ENCODE measurements around the gene MXRA7. TPM values are rescaled to one million over a fixed set of nuclear protein-coding genes. Genes with fewer than 3 reads are reported as not detected.

MXRA7 gene
- total RNA-seq, 2 experiments from 2014 or later = 11.4 to 12.1 TPM

DNA sequence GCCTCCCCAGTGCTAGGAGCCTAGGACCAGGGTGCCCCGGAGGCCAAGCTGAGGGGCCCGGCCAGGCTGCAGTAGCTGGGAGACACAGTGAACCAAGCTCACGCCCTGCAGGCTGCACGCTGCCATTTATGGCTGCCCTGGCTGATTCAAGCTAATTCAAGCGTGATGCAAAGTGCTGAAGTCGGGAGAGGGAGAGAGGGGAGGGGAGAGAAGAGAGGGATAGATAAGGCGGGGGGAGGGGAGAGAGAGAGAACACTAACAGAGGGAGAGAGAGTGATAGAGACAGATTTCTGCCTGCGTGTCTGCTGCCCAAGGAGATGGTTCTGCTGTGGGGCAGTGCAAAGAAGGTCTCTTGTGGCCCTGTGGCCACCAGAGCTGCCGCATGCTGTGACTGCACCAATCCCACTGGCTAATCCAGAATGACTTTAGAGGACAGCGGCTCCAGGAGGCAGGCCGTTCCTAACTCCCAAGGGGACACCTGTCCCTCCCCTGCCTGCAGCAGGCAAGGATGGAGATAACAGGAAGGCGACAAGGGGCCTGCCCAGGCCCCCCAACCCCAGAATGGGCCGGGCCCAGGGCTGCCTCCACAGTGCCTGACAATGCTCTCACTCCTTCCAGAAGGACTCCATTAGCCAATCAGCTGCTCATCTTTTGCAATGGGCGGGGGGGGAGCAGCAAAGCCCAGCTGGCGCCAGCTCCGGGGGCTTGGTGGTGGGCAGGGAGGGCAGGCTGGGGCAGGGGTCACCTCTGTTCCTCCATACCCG is 12.9 kb downstream of the MXRA7 start:
- H3K4me3 Mint-ChIP-seq = no peak overlapping the region
- H3K27ac Mint-ChIP-seq = no peak overlapping the region
- TF ChIP-seq, protein P1, sequence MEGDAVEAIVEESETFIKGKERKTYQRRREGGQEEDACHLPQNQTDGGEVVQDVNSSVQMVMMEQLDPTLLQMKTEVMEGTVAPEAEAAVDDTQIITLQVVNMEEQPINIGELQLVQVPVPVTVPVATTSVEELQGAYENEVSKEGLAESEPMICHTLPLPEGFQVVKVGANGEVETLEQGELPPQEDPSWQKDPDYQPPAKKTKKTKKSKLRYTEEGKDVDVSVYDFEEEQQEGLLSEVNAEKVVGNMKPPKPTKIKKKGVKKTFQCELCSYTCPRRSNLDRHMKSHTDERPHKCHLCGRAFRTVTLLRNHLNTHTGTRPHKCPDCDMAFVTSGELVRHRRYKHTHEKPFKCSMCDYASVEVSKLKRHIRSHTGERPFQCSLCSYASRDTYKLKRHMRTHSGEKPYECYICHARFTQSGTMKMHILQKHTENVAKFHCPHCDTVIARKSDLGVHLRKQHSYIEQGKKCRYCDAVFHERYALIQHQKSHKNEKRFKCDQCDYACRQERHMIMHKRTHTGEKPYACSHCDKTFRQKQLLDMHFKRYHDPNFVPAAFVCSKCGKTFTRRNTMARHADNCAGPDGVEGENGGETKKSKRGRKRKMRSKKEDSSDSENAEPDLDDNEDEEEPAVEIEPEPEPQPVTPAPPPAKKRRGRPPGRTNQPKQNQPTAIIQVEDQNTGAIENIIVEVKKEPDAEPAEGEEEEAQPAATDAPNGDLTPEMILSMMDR (IDR thresholded peaks at IDR 0.05) = no peak
- POLR2A ChIA-PET = no interaction called here
- H3K27me3 Mint-ChIP-seq = no peaks in the 10 kb centered on the region
- Histone ChIP-seq H3K9me3 (ENCODE audit: control insufficient read depth in 1 of 2, insufficient read depth in 1 of 2, low read length in 2 of 2) (no peaks in the 10 kb centered on the region), H3K27ac (ENCODE audit: low read depth in 1 of 2, low read length in 2 of 2) (no peak overlapping the region), H3K4me3 (ENCODE audit: low read length) (no peak overlapping the region), H3K36me3 (ENCODE audit: insufficient read depth, low read length) (no peaks in the 10 kb centered on the region), H3K27me3 (ENCODE audit: control insufficient read depth in 1 of 2, insufficient read depth in 2 of 2, low read length in 2 of 2) (no peaks in the 10 kb centered on the region), H3K4me1 (ENCODE audit: insufficient read depth, low read length) (peaks cover 3% of the 10 kb centered on the region)
- intact Hi-C loops (cut with DNase I, micrococcal nuclease) = no loop called here
- no peak for ATAC-seq (ENCODE audit: poor library complexity)
- H3K4me1 Mint-ChIP-seq (ENCODE audit: low read depth) = no peaks in the 10 kb centered on the region
- H3K36me3 Mint-ChIP-seq (ENCODE audit: low read depth) = no peaks in the 10 kb centered on the region
- no peak for DNase-seq
- CTCF ChIA-PET = no interaction called here
- no peaks in the 10 kb centered on the region for H3K9me3 Mint-ChIP-seq

DNA sequence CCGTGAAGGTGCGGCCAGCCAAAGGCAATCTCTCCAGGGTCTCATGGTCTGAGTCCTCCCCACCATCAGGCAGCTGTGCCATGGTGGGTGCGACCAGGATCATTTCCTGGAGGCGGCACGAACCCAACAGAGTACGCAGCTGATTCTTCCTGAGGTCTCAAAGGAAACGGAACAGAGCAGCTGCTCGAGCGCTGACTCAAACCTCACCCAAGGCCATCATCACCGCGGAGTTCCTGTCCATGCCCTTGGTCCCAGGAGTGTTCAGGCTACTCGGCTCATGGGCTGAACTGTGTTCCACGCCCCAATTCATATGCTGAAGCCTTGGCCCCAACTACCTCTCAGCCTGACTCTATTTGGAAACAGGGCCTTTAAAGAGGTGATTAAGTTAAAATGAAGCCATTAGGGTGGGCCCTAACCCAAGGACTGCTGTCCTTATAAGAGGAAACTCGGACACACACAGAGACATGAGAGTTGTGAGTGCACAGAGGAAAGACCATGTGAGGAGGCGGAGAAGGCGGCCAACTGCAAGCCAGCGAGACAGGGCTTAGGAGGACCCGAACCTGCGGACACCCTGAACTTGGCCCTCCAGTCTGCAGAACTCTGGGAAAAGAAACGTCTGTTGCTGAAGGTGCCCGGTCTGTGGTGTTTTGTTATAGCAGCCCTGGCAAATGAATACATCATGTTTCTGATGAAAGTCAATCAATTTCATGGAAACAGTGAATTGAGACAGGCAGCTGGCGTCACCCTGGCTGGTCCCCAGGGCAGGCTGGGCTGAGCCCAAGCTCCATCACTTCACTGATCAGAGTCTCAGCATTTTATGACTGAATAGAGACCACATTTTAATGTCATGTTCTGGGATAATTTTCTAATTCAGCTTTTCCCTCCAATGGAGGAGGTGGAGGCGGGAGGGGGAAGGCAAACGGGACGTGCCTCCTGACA is 13.7 kb downstream of the MXRA7 start:
- Histone ChIP-seq H3K27me3 (ENCODE audit: control insufficient read depth in 1 of 2, insufficient read depth in 2 of 2, low read length in 2 of 2) (no peaks in the 10 kb centered on the region), H3K9me3 (ENCODE audit: control insufficient read depth in 1 of 2, insufficient read depth in 1 of 2, low read length in 2 of 2) (no peaks in the 10 kb centered on the region), H3K4me3 (ENCODE audit: low read length) (no peak overlapping the region), H3K36me3 (ENCODE audit: insufficient read depth, low read length) (no peaks in the 10 kb centered on the region), H3K4me1 (ENCODE audit: insufficient read depth, low read length) (peaks cover 3% of the 10 kb centered on the region), H3K27ac (ENCODE audit: low read depth in 1 of 2, low read length in 2 of 2) (no peak overlapping the region)
- ATAC-seq (ENCODE audit: poor library complexity) (no peak), DNase-seq (peak in 1 of 14 experiments; percentile 11)
- H3K4me3 Mint-ChIP-seq = no peak overlapping the region
- no peaks in the 10 kb centered on the region for H3K27me3 Mint-ChIP-seq
- POLR2A ChIA-PET = no interaction called here
- no peaks in the 10 kb centered on the region for H3K36me3 Mint-ChIP-seq (ENCODE audit: low read depth)
- no peak overlapping the region for H3K27ac Mint-ChIP-seq
- TF ChIP-seq, protein P1 (IDR thresholded peaks at IDR 0.05) = no peak
- H3K9me3 Mint-ChIP-seq = no peaks in the 10 kb centered on the region
- H3K4me1 Mint-ChIP-seq (ENCODE audit: low read depth) = no peaks in the 10 kb centered on the region
- CTCF ChIA-PET = no interaction called here
- intact Hi-C loops (cut with DNase I, micrococcal nuclease) = no loop called here

DNA sequence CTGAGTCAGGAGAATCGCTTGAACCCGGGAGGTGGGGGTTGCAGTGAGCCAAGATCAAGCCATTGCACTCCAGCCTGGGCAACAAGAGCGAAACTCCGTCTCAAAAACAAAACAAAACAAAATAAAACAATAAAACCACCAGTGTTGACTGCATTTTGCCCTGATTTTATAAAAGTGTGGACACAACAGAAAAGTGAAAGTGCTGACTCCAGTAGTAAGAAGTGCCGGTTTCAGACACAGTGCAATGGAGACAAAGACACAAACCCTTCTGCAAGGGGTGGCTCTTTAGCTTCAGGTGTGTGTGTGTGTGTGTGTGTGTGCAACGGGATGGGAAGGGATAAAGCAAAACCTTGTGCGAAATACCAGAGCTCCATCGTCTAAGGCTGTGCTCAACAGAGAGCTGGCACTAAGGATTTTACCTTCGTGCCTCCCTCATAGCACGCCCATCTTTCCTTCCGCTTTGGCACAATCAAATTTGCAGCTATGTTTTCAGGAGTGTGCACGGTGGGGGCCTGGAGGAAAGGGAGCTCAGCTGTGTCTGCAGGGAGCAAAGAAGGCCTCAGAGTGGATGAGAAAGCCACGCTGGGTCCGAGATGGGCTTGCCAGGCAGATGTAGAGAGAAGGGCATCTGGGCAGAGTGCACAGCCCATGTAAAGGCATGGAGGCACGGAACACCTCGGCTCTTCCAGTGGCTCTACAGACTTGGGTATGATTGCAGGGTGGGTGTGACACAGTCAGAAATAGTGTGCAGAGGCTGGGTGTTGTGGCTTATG is 15.5 kb downstream of the MXRA7 start:
- H3K27ac ChIP-seq (ENCODE audit: low read depth in 1 of 2, low read length in 2 of 2) = no peak overlapping the region
- H3K27ac Mint-ChIP-seq = no peak overlapping the region
- H3K4me1 ChIP-seq (ENCODE audit: insufficient read depth, low read length) = peaks cover 3% of the 10 kb centered on the region
- H3K36me3 ChIP-seq (ENCODE audit: insufficient read depth, low read length) = no peaks in the 10 kb centered on the region
- TF ChIP-seq, protein P1 (IDR thresholded peaks at IDR 0.05) = no peak
- H3K27me3 Mint-ChIP-seq = no peaks in the 10 kb centered on the region
- H3K4me3 Mint-ChIP-seq = no peak overlapping the region
- H3K4me3 ChIP-seq (ENCODE audit: low read length) = no peak overlapping the region
- DNase-seq = no peak
- H3K36me3 Mint-ChIP-seq (ENCODE audit: low read depth) = no peaks in the 10 kb centered on the region
- H3K27me3 ChIP-seq (ENCODE audit: control insufficient read depth in 1 of 2, insufficient read depth in 2 of 2, low read length in 2 of 2) = no peaks in the 10 kb centered on the region
- no peaks in the 10 kb centered on the region for H3K9me3 ChIP-seq (ENCODE audit: control insufficient read depth in 1 of 2, insufficient read depth in 1 of 2, low read length in 2 of 2)
- no peak for ATAC-seq (ENCODE audit: poor library complexity)
- CTCF ChIA-PET = interaction anchor here (1.2 kb wide), 1 partner anchor 20 kb away, joined by 3 read pairs; no protein-coding TSS in a partner anchor
- no peaks in the 10 kb centered on the region for H3K4me1 Mint-ChIP-seq (ENCODE audit: low read depth)
- intact Hi-C loops (cut with DNase I, micrococcal nuclease) = no loop called here
- no peaks in the 10 kb centered on the region for H3K9me3 Mint-ChIP-seq
- POLR2A ChIA-PET = no interaction called here

Measured in CD4-positive, alpha-beta T cell (primary cell).